Body of pancreas (tissue), 4 donors: Measurements from ENCODE around the gene RPL22.

Experiments
- POLR2A ChIP-seq, 3 donors: fragments of 450-650 bp; IDR thresholded peaks; one replicate each; pipeline ENCODE4 v1.6.1; 2016; ENCODE audit warnings: antibody characterized with exemption in 3 of 3, mild to moderate bottlenecking in 2 of 3
- TF ChIP-seq, protein P1 (sequence below), 7 experiments: fragments of 450-650 bp in 4 of 7; fragments of 200-600 bp in 3 of 7; sonication (generic) in 3 of 7; IDR thresholded peaks; one replicate each; pipeline ENCODE4 v1.5.1; 2016 to 2019; ENCODE audit warnings: antibody characterized with exemption in 7 of 7

DNA sequence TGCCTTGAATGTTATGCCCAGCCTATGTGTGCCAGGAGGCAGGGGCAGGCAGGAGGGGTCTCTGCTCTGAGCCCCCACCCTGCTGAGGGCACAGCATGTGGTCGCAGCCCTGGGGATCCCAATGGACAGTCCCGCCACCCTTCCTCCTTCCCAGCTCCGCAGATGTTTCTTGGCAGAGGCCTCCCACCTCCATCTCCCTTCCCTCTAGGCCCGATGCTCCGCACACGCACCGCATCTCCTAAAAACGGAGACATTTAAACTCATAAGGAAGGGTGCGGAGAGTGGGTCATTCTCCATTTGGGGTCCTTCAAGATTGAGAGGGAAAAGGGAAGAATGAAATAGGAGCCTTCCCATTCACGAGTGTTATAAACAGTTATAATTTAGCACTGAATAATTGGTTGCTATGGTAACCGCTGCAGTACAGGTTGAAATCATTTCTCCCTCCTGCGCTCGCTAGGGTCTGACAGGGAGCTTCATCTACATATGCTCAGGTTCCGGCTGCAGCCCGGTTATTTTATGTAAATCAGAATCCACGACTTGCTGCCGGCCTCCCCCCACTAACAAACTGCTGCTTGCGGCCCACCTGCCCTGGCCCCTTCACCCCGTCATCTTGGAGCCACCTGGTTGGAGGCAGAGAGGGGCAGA is 35.3 kb downstream of the RPL22 start:
- no peak for TF ChIP-seq POLR2A (IDR thresholded peaks at IDR 0.05)
- TF ChIP-seq, protein P1, sequence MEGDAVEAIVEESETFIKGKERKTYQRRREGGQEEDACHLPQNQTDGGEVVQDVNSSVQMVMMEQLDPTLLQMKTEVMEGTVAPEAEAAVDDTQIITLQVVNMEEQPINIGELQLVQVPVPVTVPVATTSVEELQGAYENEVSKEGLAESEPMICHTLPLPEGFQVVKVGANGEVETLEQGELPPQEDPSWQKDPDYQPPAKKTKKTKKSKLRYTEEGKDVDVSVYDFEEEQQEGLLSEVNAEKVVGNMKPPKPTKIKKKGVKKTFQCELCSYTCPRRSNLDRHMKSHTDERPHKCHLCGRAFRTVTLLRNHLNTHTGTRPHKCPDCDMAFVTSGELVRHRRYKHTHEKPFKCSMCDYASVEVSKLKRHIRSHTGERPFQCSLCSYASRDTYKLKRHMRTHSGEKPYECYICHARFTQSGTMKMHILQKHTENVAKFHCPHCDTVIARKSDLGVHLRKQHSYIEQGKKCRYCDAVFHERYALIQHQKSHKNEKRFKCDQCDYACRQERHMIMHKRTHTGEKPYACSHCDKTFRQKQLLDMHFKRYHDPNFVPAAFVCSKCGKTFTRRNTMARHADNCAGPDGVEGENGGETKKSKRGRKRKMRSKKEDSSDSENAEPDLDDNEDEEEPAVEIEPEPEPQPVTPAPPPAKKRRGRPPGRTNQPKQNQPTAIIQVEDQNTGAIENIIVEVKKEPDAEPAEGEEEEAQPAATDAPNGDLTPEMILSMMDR (IDR thresholded peaks at IDR 0.05) = no peak
